ENCODE measurements around the gene TWNK.
A peak's percentile ranks its signal among the peaks of the same experiment; 100 is the strongest.

The TWNK gene

GRCh38 chr10:100986952-100987684 is at the start of gene TWNK, which contains the start of gene MRPL43:
TSS of gene TWNK (plus strand) at chr10:100987543. CDS start at chr10:100988211, 668 bp downstream.
TSS of gene MRPL43 (minus strand) at chr10:100987497. CDS start at chr10:100987443, 54 bp downstream.
- peak; percentile 41 for DNase-seq

DNA sequence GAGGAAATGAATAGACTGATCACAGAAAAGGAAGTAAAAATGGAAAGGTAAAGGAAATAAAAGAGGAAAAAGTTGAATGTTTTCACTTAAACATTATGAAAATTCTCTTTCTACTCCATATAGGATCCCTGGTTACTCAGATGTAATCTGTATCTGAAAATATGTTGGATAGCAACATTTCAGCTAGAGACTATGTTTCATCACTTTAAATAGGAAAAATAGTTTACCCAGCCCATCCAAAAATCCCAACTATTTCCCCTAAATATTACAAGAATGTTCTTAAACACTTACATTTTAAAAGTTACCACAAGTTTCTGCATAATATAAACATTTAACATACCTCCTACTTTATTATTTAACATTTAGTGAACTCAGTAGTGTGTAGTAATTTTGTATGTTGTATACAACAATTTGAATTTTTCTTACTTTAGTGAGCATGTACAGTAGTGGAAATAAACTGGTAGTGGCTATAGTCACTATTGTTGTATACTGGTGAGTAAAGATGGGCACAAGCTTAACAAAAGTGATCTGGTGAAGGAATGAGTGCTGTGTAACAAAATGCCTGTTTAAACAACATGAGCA is 47.5 kb upstream of the TWNK start:
- no peak for DNase-seq

GRCh38 chr10:100942229-100942628 is 45.1 kb upstream of the TWNK start:
- no peak for DNase-seq

DNA sequence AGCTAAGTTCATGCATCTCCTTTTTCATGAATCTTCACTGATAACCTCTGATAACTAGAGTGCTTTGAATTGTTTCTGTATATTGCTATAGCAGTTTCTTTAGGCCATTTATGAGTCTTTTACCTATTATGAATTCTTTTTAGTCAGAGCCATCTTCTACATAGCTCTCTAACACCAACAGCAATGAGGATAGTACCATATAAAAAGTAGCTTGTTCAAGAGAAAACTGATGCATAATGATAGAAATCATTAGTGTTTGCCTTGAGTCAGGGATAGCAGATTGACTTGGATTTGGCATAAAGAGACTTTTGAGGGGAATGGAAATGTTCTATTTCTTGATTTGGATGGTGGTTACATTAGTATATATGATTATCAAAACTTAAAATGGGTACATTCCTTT is 43.8 kb upstream of the TWNK start:
- no peak for DNase-seq

GRCh38 chr10:100945754-100946153 is 41.6 kb upstream of the TWNK start:
- DNase-seq, result no peak

GRCh38 chr10:100948916-100949315 is 38.4 kb upstream of the TWNK start:
- DNase-seq, result no peak

DNA sequence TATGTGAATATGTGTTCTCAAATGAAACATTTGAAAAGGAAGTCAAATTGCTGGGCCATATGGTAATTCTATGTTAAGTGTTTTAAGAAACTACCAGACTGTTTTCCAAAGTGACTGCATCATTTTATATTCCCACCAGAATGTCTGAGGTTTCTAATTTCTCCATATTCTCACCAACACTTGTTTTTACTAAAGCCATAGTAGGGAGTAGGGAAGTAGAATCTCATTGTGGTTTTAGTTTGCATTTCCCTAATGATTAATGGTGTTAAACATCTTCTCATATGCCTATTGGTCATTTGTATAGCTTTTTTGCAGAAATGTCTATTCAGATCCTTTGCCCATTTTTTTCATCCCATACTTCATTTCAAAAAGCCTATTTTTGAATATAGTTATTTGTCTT is 27.1 kb upstream of the TWNK start:
- DNase-seq, result no peak

DNA sequence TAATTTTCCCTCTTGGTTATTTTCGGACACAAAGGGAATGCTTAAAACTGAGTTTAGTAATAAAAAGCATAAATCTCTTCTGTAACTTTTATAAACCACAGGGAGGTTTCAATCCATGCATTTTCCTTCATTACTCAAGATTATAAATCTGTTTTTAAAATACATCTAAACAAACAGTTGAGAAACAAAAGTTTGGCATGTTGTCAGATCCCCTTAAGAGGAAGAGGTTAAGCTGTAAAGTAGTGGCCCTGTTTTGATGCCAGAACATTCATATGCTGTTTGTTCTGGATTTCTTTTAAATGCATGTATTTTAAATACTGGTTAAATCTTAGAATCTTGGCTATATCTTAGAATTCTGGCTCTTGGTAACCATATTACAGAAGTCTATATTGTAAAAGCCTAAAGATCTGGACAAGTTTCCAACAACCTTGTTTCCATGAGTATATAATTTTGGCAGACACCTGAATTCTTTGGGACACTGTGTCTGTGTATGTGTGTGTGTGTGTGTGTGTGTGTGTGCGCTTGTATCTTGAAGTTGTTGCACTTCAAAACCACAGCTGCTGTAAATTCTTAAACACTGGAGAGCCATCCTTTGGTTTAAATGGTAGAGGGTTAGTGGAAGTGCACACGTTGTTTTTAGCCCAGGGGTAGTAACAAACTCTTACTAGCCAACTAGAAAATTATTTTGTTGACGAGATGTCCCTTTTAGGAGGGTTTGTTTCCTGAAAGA is 24.8 kb upstream of the TWNK start:
- DNase-seq, result no peak

GRCh38 chr10:100963826-100964225 is 23.5 kb upstream of the TWNK start:
- DNase-seq, result no peak

- no peak for DNase-seq
Observed at GRCh38 chr10:100965820-100966219, 21.5 kb upstream of the TWNK start.

DNA sequence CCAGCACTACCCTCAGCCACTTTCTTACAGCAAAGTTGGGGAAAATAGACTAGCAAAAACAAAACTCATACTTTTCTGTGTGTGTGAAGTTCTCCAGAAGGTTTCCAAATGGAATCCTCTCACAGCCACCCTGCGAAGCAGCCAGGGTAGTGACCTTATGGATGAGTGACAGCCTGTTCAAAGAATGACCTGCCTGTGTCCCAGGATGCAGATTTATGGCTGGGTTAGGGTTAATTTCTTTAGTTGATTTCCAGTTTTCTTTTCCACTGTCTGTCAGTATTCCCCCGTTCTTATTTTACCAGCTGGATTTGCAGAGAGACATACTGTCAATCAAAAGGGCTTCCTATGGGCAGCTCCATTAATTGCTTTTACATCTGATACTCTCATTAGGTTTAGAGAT is 20.5 kb upstream of the TWNK start:
- DNase-seq, result no peak

DNA sequence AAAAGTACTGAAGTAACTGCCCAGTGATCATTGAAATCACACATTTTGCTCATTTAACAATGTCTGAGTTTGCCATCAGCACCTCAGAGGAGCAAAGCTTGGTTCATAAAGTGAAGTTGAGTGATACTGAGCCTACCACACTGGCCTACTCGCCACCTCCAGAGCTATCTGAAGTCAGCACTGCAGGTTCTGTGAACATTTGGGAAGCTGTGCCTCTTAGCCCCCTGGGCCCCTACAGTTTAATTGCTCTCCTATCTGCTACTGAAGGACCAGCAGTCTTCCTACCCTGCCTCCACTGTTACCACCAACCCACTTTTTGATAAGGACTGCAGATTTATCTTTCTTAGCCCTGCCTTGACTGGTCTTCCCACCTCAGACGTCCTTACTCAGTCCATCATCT is 20.0 kb upstream of the TWNK start:
- no peak for DNase-seq

- no peak for DNase-seq
Observed at GRCh38 chr10:100968062-100968736, 19.1 kb upstream of the TWNK start.

DNA sequence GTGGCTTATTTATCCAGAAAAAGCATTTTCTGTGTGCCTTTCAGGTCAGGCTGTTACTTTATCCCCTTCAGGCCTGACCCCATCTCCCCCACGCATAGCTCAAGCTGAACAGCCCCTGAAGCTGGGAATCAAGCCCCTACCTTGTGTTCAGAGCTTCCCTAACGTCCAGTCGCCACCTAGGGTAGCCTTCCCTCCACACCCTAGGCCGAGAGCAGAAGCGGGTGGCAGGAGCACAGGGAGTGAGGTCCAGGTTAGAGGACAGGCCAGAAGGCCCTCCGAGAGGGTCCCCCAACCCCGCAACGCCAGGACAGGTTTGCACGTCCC is 18.5 kb upstream of the TWNK start:
- no peak for DNase-seq

- DNase-seq, result no peak
Observed at GRCh38 chr10:100969187-100970075, 17.9 kb upstream of the TWNK start, which contains the start of gene SEMA4G. TSS of gene SEMA4G (plus strand) at chr10:100969504. CDS start at chr10:100972913, 3,409 bp downstream.

- DNase-seq, result no peak
Observed at GRCh38 chr10:100970076-100970913, 17.0 kb upstream of the TWNK start.

- no peak for DNase-seq
Observed at GRCh38 chr10:100970914-100971811, 16.2 kb upstream of the TWNK start.

DNA sequence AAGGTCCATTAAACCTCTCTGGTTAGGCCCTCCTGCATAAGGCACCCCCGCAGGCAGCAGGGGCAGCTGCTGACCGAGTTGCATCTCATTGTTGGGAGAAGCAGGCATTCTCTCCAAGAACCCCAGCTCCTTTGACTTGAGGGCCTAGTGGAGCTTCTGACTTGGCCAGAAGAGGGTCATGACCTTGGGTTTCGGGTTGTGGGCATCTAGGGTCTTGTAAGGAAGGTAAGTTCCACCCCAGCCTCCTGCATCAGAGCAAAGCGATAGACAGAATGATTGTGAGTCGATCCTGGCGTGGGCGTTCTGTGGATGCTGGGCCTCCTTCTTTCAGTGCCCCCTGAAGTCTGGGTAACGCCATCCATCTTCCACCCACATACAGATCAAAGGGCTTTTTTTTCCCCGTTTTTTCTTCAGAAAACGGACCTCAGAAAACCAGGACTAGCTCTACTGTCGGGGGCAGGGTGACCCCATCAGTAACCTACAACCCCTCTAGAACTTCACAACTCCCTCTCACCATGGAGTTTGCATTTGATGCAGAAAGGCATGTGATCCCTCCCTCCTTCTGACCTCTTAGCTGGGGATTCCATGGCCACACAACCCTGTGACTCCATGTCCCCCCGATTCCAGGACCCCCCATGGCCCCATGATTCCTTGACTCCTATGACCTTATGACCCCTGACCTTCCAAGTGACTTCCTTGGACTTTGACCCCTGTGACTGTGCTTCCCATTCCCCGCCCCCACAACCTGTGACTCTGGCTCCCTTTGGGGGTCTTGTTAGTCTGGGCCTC is 15.0 kb upstream of the TWNK start:
- DNase-seq, result no peak

- DNase-seq, result no peak
Observed at GRCh38 chr10:100972904-100973535, 14.3 kb upstream of the TWNK start.

Data from GF-D8 (cell line).